H9 (cell line): Measurements from ENCODE around the gene PLXNB1. TPM values are rescaled to one million over a fixed set of nuclear protein-coding genes. Genes with fewer than 3 reads are reported as not detected.

Experiments used
- DNase-seq: peaks from one replicate; pipeline ENCODE4 v3.0.0-alpha.2; 2017
- H2AFZ ChIP-seq: one replicate; pipeline ENCODE4 v1.6.1; 2013; ENCODE audit warnings: mild to moderate bottlenecking, low read length, control low read depth, moderate library complexity
- H2AK5ac ChIP-seq: 2 replicates; pipeline ENCODE4 v1.6.1; 2013; ENCODE audit warnings: low read length, control low read depth, mixed read lengths; ENCODE audit not compliant: insufficient read length
- H2BK120ac ChIP-seq: one replicate; pipeline ENCODE4 v1.6.1; 2013; ENCODE audit warnings: low read depth, mild to moderate bottlenecking, low read length, control low read depth, inconsistent platforms; ENCODE audit not compliant: poor library complexity, severe bottlenecking
- H2BK12ac ChIP-seq: 2 replicates; pipeline ENCODE4 v1.6.1; 2013; ENCODE audit warnings: low read length, control low read depth, mixed read lengths, low read depth; ENCODE audit not compliant: insufficient read length
- H2BK15ac ChIP-seq: 2 replicates; pipeline ENCODE4 v1.6.1; 2013; ENCODE audit warnings: low read depth, low read length, control low read depth
- H2BK20ac ChIP-seq: one replicate; pipeline ENCODE4 v1.6.1; 2013; ENCODE audit warnings: low read depth, mild to moderate bottlenecking, low read length, control low read depth, inconsistent platforms; ENCODE audit not compliant: poor library complexity, severe bottlenecking
- H2BK5ac ChIP-seq: 2 replicates; pipeline ENCODE4 v1.6.1; 2013; ENCODE audit warnings: low read length, control low read depth, mixed read lengths; ENCODE audit not compliant: insufficient read length
- H3K14ac ChIP-seq: 2 replicates; pipeline ENCODE4 v1.6.1; 2013; ENCODE audit warnings: low read length, control low read depth; ENCODE audit not compliant: insufficient read depth
- H3K18ac ChIP-seq: 2 replicates; pipeline ENCODE4 v1.6.1; 2013; ENCODE audit warnings: low read depth, mild to moderate bottlenecking, mixed read lengths, low read length, control low read depth; ENCODE audit not compliant: insufficient read length
- H3K23ac ChIP-seq: 2 replicates; pipeline ENCODE4 v1.6.1; 2013; ENCODE audit warnings: low read length, control low read depth, mixed read lengths, low read depth; ENCODE audit not compliant: insufficient read length
- H3K23me2 ChIP-seq: 2 replicates; pipeline ENCODE4 v1.6.1; 2013; ENCODE audit warnings: low read depth, mild to moderate bottlenecking, mixed read lengths, low read length, control low read depth; ENCODE audit not compliant: insufficient read length, poor library complexity, severe bottlenecking
- H3K27ac ChIP-seq: 2 replicates; pipeline ENCODE4 v1.5.1; 2013; ENCODE audit warnings: low read length, control low read depth, mixed read lengths, low read depth; ENCODE audit not compliant: insufficient read length
- H3K27me3 ChIP-seq: 2 replicates; pipeline ENCODE4 v1.6.1; 2013; ENCODE audit warnings: low read length, control low read depth, inconsistent platforms; ENCODE audit not compliant: insufficient read depth
- H3K4ac ChIP-seq: 2 replicates; pipeline ENCODE4 v1.6.1; 2013; ENCODE audit warnings: low read depth, mild to moderate bottlenecking, control low read depth, inconsistent platforms, low read length, moderate library complexity
- H3K4me1 ChIP-seq: 2 replicates; pipeline ENCODE4 v1.6.1; 2013; ENCODE audit warnings: low read length, control low read depth, inconsistent platforms; ENCODE audit not compliant: insufficient read depth
- H3K4me2 ChIP-seq: 2 replicates; pipeline ENCODE4 v1.6.1; 2013; ENCODE audit warnings: low read length, control low read depth, mixed read lengths; ENCODE audit not compliant: insufficient read length, insufficient read depth
- H3K56ac ChIP-seq: 2 replicates; pipeline ENCODE4 v1.6.1; 2013; ENCODE audit warnings: low read depth, mild to moderate bottlenecking, mixed read lengths, low read length, control low read depth; ENCODE audit not compliant: insufficient read length
- H3K79me1 ChIP-seq: 2 replicates; pipeline ENCODE4 v1.6.1; 2013; ENCODE audit warnings: low read depth, mild to moderate bottlenecking, moderate library complexity, low read length, control low read depth, inconsistent platforms; ENCODE audit not compliant: insufficient read depth, poor library complexity, severe bottlenecking
- H3K79me2 ChIP-seq: 2 replicates; pipeline ENCODE4 v1.6.1; 2013; ENCODE audit warnings: low read length, control low read depth, inconsistent platforms; ENCODE audit not compliant: insufficient read depth
- H3K9ac ChIP-seq: 2 replicates; pipeline ENCODE4 v1.6.1; 2013; ENCODE audit warnings: low read length, control low read depth, mixed read lengths; ENCODE audit not compliant: insufficient read length; ENCODE audit errors: extremely low read depth
- H3K9me3 ChIP-seq: one replicate; pipeline ENCODE4 v1.6.1; 2013; ENCODE audit warnings: low read depth, low read length, inconsistent platforms; ENCODE audit not compliant: control insufficient read depth
- H3T11ph ChIP-seq: one replicate; pipeline ENCODE4 v1.6.1; 2013; ENCODE audit warnings: mild to moderate bottlenecking, low read length, control low read depth, inconsistent platforms
- H4K20me1 ChIP-seq: one replicate; pipeline ENCODE4 v1.6.1; 2013; ENCODE audit not compliant: control insufficient read depth, insufficient read length, insufficient read depth
- H4K5ac ChIP-seq: 2 replicates; pipeline ENCODE4 v1.6.1; 2013; ENCODE audit warnings: low read depth, mild to moderate bottlenecking, mixed read lengths, low read length, control low read depth; ENCODE audit not compliant: insufficient read length
- H4K8ac ChIP-seq: replicated peaks from 2 replicates; pipeline ENCODE4 v1.6.1; 2013; ENCODE audit warnings: low read length, control low read depth, mixed read lengths, low read depth; ENCODE audit not compliant: insufficient read length
- H4K91ac ChIP-seq: 2 replicates; pipeline ENCODE4 v1.6.1; 2013; ENCODE audit warnings: low read depth, mild to moderate bottlenecking, moderate library complexity, mixed read lengths, low read length, control low read depth; ENCODE audit not compliant: insufficient read length
- H3K27ac Mint-ChIP-seq, 3 experiments: 2 replicates in 2 of 3; 3 replicates in 1 of 3; pipeline ENCODE4 v1.8.0; 2020 to 2021; ENCODE audit warnings: mixed read lengths in 3 of 3, mild to moderate bottlenecking in 1 of 3, moderate library complexity in 1 of 3
- H3K27me3 Mint-ChIP-seq: 2 replicates; pipeline ENCODE4 v1.8.0; 2021; ENCODE audit warnings: low read depth, mild to moderate bottlenecking, moderate library complexity, mixed read lengths
- H3K36me3 Mint-ChIP-seq, 3 experiments: 2 replicates in 2 of 3; 3 replicates in 1 of 3; pipeline ENCODE4 v1.8.0; 2020 to 2021; ENCODE audit warnings: low read depth in 3 of 3, mixed read lengths in 3 of 3; ENCODE audit not compliant: insufficient read depth in 1 of 3
- H3K4me1 Mint-ChIP-seq, 2 experiments: 2 replicates each; pipeline ENCODE4 v1.8.0; 2020; ENCODE audit warnings: mixed read lengths in 2 of 2
- H3K4me3 Mint-ChIP-seq, 2 experiments: 2 replicates in 1 of 2; 3 replicates in 1 of 2; pipeline ENCODE4 v1.8.0; 2020 to 2021; ENCODE audit warnings: mild to moderate bottlenecking in 2 of 2, mixed read lengths in 2 of 2, moderate library complexity in 1 of 2
- H3K9me3 Mint-ChIP-seq, 2 experiments: 2 replicates in 1 of 2; 3 replicates in 1 of 2; pipeline ENCODE4 v1.8.0; 2020; ENCODE audit warnings: mild to moderate bottlenecking in 2 of 2, mixed read lengths in 2 of 2, moderate library complexity in 1 of 2
- CTCF ChIP-seq: fragments of 200-600 bp; sonication (generic); conservative IDR thresholded peaks from 3 replicates; pipeline ENCODE4 v1.8.0; 2021; ENCODE audit warnings: antibody characterized with exemption, mild to moderate bottlenecking
- WGBS: extraction: QIAGEN DNeasy Blood & Tissue Kit; methylation state at CpG from one replicate; pipeline ENCODE4 v1.1.7; 2013; ENCODE audit warnings: missing lambda C conversion rate, low lambda C conversion rate, mixed read lengths; ENCODE audit not compliant: insufficient read length; ENCODE audit errors: extremely low coverage; 5-methylcytosine and 5-hydroxymethylcytosine counted together
- total RNA-seq: library from RNA; stranded (reverse); gene quantifications from 2 replicates; pipeline ENCODE4 v1.2.1, GENCODE V29; 2021

PLXNB1 gene
- total RNA-seq, 1 experiment from 2014 or later = 184 TPM

GRCh38 chr3:48464713-48465221 is 34.9 kb upstream of the PLXNB1 start:
- Histone ChIP-seq H3K14ac (peak overlapping the region; percentile 20; the same call in 1 of the 2 replicates), H4K91ac (peak overlapping the region; percentile 0), H4K20me1 (no peaks in the 10 kb centered on the region), H3K4me2 (no peak overlapping the region), H4K5ac (no peak overlapping the region), H4K8ac (no peak overlapping the region), H2BK5ac (no peak overlapping the region), H2BK120ac (no peak overlapping the region), H3K9ac (no peak overlapping the region), H3K27me3 (no peaks in the 10 kb centered on the region), H2BK15ac (no peak overlapping the region), H3K56ac (no peak overlapping the region), H3K27ac (no peak overlapping the region), H3T11ph (no peak overlapping the region), H2BK12ac (no peak overlapping the region), H3K79me1 (no peaks in the 10 kb centered on the region), H2BK20ac (no peak overlapping the region), H3K23ac (no peak overlapping the region), H3K4me1 (no peaks in the 10 kb centered on the region), H2AFZ (no peak overlapping the region), H3K18ac (no peak overlapping the region), H2AK5ac (no peak overlapping the region), H3K79me2 (no peaks in the 10 kb centered on the region; the same call in 1 of the 2 replicates), H3K23me2 (no peaks in the 10 kb centered on the region), H3K4ac (no peak overlapping the region), H3K9me3 (no peaks in the 10 kb centered on the region)
- Mint-ChIP-seq H3K4me3 (no peak overlapping the region), H3K9me3 (no peaks in the 10 kb centered on the region), H3K27me3 (no peaks in the 10 kb centered on the region; the same call in 1 of the 2 replicates), H3K36me3 (peaks cover 10 to 48% (median 43%) of the 10 kb centered on the region in 3 experiments), H3K27ac (peak overlapping the region in 2 of 3 experiments; percentile 99; a peak in 4 of 7 replicates), H3K4me1 (peaks cover 13 to 23% of the 10 kb centered on the region in 2 experiments)
- WGBS = no CpG with 5 or more reads among the region's 17 CpGs
- DNase-seq = peak; percentile 28
- no peak for TF ChIP-seq CTCF
